HG02759 (cell line): ENCODE results near the gene PDIA6.

ENCODE experiments used
- ATAC-seq: cut with Tn5 transposase; IDR thresholded peaks from one replicate; pipeline ENCODE4 v1.9.1; 2021; ENCODE audit warnings: mild to moderate bottlenecking, moderate library complexity; ENCODE audit not compliant: unreplicated experiment

Gene PDIA6

GRCh38 chr2:10768063-10768507 is 44.5 kb downstream of the PDIA6 start:
- ATAC-seq: no peak

- no peak for ATAC-seq
Observed at GRCh38 chr2:10765914-10766313, 46.7 kb downstream of the PDIA6 start.

GRCh38 chr2:10765461-10765860 is 47.1 kb downstream of the PDIA6 start:
- no peak for ATAC-seq

GRCh38 chr2:10764896-10765295 is 47.7 kb downstream of the PDIA6 start:
- no peak for ATAC-seq

- no peak for ATAC-seq
Observed at GRCh38 chr2:10764096-10764785, 48.3 kb downstream of the PDIA6 start.

GRCh38 chr2:10763461-10763800 is 49.2 kb downstream of the PDIA6 start:
- ATAC-seq: no peak

GRCh38 chr2:10762651-10763460 is 49.7 kb downstream of the PDIA6 start:
- no peak for ATAC-seq

GRCh38 chr2:10761591-10761990 is 51.0 kb downstream of the PDIA6 start:
- no peak for ATAC-seq

GRCh38 chr2:10760794-10761504 is 51.6 kb downstream of the PDIA6 start:
- ATAC-seq: no peak

- ATAC-seq: no peak
Observed at GRCh38 chr2:10759151-10759714, 53.4 kb downstream of the PDIA6 start.

GRCh38 chr2:10757814-10758286 is 54.7 kb downstream of the PDIA6 start:
- ATAC-seq: no peak

- ATAC-seq: no peak
Observed at GRCh38 chr2:10755621-10756020, 57.0 kb downstream of the PDIA6 start.

- ATAC-seq: no peak
Observed at GRCh38 chr2:10753876-10754275, 58.7 kb downstream of the PDIA6 start.

- no peak for ATAC-seq
Observed at GRCh38 chr2:10753156-10753555, 59.4 kb downstream of the PDIA6 start.

- no peak for ATAC-seq
Observed at GRCh38 chr2:10752236-10752635, 60.3 kb downstream of the PDIA6 start.

GRCh38 chr2:10750610-10751009 is 62.0 kb downstream of the PDIA6 start:
- no peak for ATAC-seq

- no peak for ATAC-seq
Observed at GRCh38 chr2:10742666-10743065, 69.9 kb downstream of the PDIA6 start.

- ATAC-seq: no peak
Observed at GRCh38 chr2:10741139-10741538, 71.4 kb downstream of the PDIA6 start.

- no peak for ATAC-seq
Observed at GRCh38 chr2:10740226-10740625, 72.4 kb downstream of the PDIA6 start.

GRCh38 chr2:10738192-10738591 is 74.4 kb downstream of the PDIA6 start:
- no peak for ATAC-seq

GRCh38 chr2:10733980-10734379 is 78.6 kb downstream of the PDIA6 start:
- ATAC-seq: no peak
